Osteoblast (primary cell): Measurements from ENCODE around the gene NFIA. TPM values are rescaled to one million over a fixed set of nuclear protein-coding genes. Genes with fewer than 3 reads are reported as not detected.

Experiments used
- DNase-seq: peaks from one replicate; pipeline ENCODE4 v3.0.0; 2011; ENCODE audit warnings: low spot score, mixed read lengths; ENCODE audit not compliant: insufficient read length; ENCODE audit errors: missing footprints
- H2AFZ ChIP-seq: 2 replicates; pipeline ENCODE4 v1.6.0; 2011; ENCODE audit warnings: mild to moderate bottlenecking, low read length
- H3K27ac ChIP-seq: 2 replicates; pipeline ENCODE4 v1.5.1; 2011; ENCODE audit warnings: mild to moderate bottlenecking, low read depth, low read length, moderate library complexity
- H3K27me3 ChIP-seq: 2 replicates; pipeline ENCODE4 v1.6.0; 2012; ENCODE audit warnings: mild to moderate bottlenecking, control low read depth, inconsistent platforms, low read length, moderate library complexity; ENCODE audit not compliant: insufficient read depth
- H3K36me3 ChIP-seq: 2 replicates; pipeline ENCODE4 v1.5.1; 2011; ENCODE audit warnings: mild to moderate bottlenecking, low read length, control low read depth, moderate library complexity; ENCODE audit not compliant: insufficient read depth
- H3K4me1 ChIP-seq: 2 replicates; pipeline ENCODE4 v1.5.1; 2011; ENCODE audit warnings: mild to moderate bottlenecking, low read length, control low read depth, moderate library complexity; ENCODE audit not compliant: insufficient read depth
- H3K4me2 ChIP-seq: 2 replicates; pipeline ENCODE4 v1.6.0; 2011; ENCODE audit warnings: mild to moderate bottlenecking, low read length; ENCODE audit not compliant: insufficient read depth
- H3K4me3 ChIP-seq: fragments of 200-600 bp; sonication (generic); 3 replicates; pipeline ENCODE4 v1.5.1; 2012; ENCODE audit warnings: mild to moderate bottlenecking, low read length, inconsistent platforms; ENCODE audit not compliant: insufficient read depth
- H3K79me2 ChIP-seq: 2 replicates; pipeline ENCODE4 v1.6.0; 2012; ENCODE audit warnings: mild to moderate bottlenecking, low read length, control low read depth, inconsistent platforms; ENCODE audit not compliant: insufficient read depth
- H3K9me3 ChIP-seq: 2 replicates; pipeline ENCODE4 v1.5.1; 2011; ENCODE audit warnings: low read depth, low read length, control low read depth
- H4K20me1 ChIP-seq: 2 replicates; pipeline ENCODE4 v1.6.0; 2012; ENCODE audit warnings: mild to moderate bottlenecking, low read length, control low read depth; ENCODE audit not compliant: insufficient read depth
- total RNA-seq: library from RNA; depleted of rRNA; stranded (reverse); fragments of >200 nt; gene quantifications from 2 replicates; pipeline ENCODE4 v1.2.3, GENCODE V29; 2012
- TF ChIP-seq, protein P1 (sequence below): IDR thresholded peaks from 2 replicates; pipeline ENCODE4 v1.5.1; 2011; ENCODE audit warnings: mild to moderate bottlenecking, low read depth, low read length, moderate library complexity; ENCODE audit errors: extremely low read depth

The NFIA gene
- total RNA-seq, 1 donor = 7.2 TPM

DNA sequence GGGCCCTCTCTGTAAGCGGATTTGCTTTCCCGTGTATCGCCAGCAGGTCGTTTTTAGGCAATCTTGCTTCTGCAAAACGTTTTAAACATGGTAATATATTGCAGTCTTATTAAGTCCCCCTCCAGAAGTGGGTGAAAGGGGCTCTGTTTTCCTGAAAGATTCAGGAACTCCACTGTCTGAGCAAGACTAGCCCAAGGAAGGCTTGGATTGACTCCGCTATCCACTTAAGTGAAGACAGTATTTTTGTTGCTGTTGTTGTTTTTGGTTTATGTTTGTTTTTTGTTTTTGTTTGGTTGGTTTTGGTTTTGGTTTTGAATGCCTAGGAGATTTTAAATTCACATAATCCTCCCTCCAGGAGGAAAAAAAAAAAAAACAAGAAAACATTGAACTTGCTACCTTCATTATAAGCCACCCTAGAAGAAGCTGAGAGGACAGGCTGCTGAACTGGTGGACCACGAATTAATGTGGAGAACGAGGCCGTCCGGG lies 29.1 kb upstream of the NFIA start:
- no peaks in the 10 kb centered on the region for H3K36me3 ChIP-seq
- peaks cover 30% of the 10 kb centered on the region for H3K27me3 ChIP-seq
- peak overlapping the region; percentile 83 for H3K4me2 ChIP-seq
- H3K9me3 ChIP-seq = no peaks in the 10 kb centered on the region
- peaks cover 4% of the 10 kb centered on the region for H3K4me1 ChIP-seq
- no peak overlapping the region for H3K27ac ChIP-seq
- peak overlapping the region; percentile 73 for H2AFZ ChIP-seq
- TF ChIP-seq, protein P1, sequence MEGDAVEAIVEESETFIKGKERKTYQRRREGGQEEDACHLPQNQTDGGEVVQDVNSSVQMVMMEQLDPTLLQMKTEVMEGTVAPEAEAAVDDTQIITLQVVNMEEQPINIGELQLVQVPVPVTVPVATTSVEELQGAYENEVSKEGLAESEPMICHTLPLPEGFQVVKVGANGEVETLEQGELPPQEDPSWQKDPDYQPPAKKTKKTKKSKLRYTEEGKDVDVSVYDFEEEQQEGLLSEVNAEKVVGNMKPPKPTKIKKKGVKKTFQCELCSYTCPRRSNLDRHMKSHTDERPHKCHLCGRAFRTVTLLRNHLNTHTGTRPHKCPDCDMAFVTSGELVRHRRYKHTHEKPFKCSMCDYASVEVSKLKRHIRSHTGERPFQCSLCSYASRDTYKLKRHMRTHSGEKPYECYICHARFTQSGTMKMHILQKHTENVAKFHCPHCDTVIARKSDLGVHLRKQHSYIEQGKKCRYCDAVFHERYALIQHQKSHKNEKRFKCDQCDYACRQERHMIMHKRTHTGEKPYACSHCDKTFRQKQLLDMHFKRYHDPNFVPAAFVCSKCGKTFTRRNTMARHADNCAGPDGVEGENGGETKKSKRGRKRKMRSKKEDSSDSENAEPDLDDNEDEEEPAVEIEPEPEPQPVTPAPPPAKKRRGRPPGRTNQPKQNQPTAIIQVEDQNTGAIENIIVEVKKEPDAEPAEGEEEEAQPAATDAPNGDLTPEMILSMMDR = no peak
- peak; percentile 68 for DNase-seq
- peak overlapping the region; percentile 64 for H3K4me3 ChIP-seq
- H3K79me2 ChIP-seq = no peaks in the 10 kb centered on the region
- no peaks in the 10 kb centered on the region for H4K20me1 ChIP-seq

DNA sequence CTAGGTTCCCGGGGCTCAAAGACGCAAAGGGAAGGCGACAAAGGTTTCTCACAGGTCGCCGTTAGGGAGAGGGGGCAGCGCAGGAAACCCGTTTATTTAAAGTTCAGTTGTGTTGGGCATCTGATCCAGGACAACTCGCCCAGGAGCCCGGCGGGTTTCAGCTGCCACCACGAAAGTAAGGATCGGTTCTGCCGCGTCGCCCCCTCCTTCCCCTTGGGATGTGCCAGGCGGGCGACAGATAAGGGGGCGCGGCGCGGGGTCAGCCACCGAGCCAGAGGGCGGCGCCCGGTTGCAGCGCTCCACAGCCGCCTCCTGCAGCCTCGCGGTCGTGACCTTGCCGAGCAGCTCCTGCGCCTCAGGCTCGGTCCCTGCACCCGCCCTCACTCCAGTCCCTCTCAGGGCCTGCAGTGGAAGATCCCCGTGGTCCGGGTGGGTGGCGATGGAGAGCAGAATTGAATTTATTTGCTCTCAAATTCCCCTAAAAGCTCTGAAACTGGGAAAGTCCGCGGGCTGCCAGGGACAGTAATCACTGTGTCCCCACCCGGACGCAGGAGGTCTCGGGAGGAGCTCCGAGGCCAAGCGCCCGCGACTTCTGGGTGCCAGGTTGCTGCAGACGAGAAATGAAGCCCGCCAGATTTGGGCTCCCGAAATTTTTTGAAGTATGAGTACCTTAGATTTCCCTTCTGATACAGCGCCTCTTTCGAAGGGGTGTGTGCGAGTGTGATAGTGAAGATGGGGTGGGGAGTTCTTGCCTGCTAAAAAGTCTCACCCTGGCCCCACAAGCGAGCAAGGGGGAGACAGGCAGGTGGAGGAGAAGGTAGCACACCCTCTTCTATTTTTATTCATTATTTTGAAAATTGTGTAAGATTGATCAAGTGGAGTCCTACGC lies 28.4 kb upstream of the NFIA start:
- H3K4me1 ChIP-seq = peaks cover 4% of the 10 kb centered on the region
- TF ChIP-seq, protein P1 = no peak
- H3K36me3 ChIP-seq = no peaks in the 10 kb centered on the region
- peak overlapping the region; percentile 64 for H3K4me3 ChIP-seq
- no peaks in the 10 kb centered on the region for H3K9me3 ChIP-seq
- peak overlapping the region; percentile 73 for H2AFZ ChIP-seq
- peak overlapping the region; percentile 83 for H3K4me2 ChIP-seq
- H4K20me1 ChIP-seq = no peaks in the 10 kb centered on the region
- peaks cover 30% of the 10 kb centered on the region for H3K27me3 ChIP-seq
- H3K27ac ChIP-seq = no peak overlapping the region
- no peaks in the 10 kb centered on the region for H3K79me2 ChIP-seq
- peak; percentile 94 for DNase-seq

GRCh38 chr1:61054601-61054993 lies 27.8 kb upstream of the NFIA start:
- H3K27ac ChIP-seq = no peak overlapping the region
- no peaks in the 10 kb centered on the region for H4K20me1 ChIP-seq
- peaks cover 4% of the 10 kb centered on the region for H3K4me1 ChIP-seq
- no peak overlapping the region for H3K4me3 ChIP-seq
- TF ChIP-seq, protein P1 = no peak
- H3K27me3 ChIP-seq = peaks cover 30% of the 10 kb centered on the region
- peak; percentile 41 for DNase-seq
- no peak overlapping the region for H2AFZ ChIP-seq
- H3K4me2 ChIP-seq = no peak overlapping the region
- no peaks in the 10 kb centered on the region for H3K36me3 ChIP-seq
- no peaks in the 10 kb centered on the region for H3K9me3 ChIP-seq
- H3K79me2 ChIP-seq = no peaks in the 10 kb centered on the region

- H3K27ac ChIP-seq = no peak overlapping the region
- no peaks in the 10 kb centered on the region for H4K20me1 ChIP-seq
- H3K4me2 ChIP-seq = no peak overlapping the region
- H3K79me2 ChIP-seq = no peaks in the 10 kb centered on the region
- H2AFZ ChIP-seq = no peak overlapping the region
- H3K36me3 ChIP-seq = no peaks in the 10 kb centered on the region
- H3K9me3 ChIP-seq = no peaks in the 10 kb centered on the region
- peaks cover 4% of the 10 kb centered on the region for H3K4me1 ChIP-seq
- TF ChIP-seq, protein P1 = no peak
- H3K4me3 ChIP-seq = no peak overlapping the region
- peaks cover 30% of the 10 kb centered on the region for H3K27me3 ChIP-seq
- peak; percentile 76 for DNase-seq
These were observed 27.2 kb upstream of the NFIA start for GRCh38 chr1:61055110-61055614.
